GM21447 (cell line): Measurements from ENCODE around the gene DOLPP1.
"Not testable (repeated sequence)": the region's sequence is repeated elsewhere in the genome, so short reads cannot be mapped to it uniquely, and the experiment has no call there.

Experiments used
- ATAC-seq: cut with Tn5 transposase; IDR thresholded peaks from one replicate; pipeline ENCODE4 v1.9.1; 2021; ENCODE audit not compliant: unreplicated experiment

The DOLPP1 gene

GRCh38 chr9:129109952-129110739 lies 29.2 kb downstream of the DOLPP1 start:
- no peak for ATAC-seq

DNA sequence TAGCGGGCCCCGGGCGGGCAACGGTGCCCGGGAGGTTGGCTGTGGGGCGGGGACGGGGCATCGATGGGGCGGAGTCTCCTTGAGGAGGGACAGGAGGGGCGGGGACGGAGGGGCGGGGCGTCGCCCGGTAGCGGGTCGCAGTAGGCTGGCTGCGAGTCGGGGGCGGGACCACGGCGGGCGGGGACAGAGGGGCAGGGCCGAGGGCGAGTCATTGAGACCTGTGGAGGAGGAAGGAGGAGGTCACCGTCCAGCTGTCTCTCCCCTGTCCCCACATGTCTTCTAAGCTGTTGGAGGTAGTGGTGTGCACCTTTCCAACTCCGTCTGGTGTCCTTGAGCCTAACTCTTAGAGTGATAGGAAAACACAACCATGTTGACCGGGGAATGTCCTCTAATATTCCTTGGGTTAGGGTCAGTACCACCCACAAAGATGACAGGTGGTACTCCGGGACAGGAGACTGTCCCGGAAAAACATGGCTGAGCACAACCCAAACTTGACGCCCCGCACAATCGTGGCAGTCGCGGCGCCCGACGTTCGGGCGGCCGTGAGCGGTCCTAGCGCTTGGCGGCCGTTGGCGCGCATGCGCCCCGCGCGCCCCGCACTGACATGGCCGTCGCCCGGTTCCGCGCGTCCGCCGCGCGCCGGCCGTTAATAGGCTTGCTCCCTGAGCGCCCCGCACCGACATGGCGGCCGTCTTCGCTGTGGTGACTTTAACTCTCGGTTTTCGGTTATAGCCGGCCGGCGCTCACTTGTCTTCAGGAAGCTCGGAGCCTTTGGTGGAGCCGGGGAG lies 30.0 kb downstream of the DOLPP1 start, which contains the start of the genes CRAT and PTPA:
TSS of gene CRAT (minus strand) at position 54 of the 788 bp plus-strand sequence. CDS start 284 bp downstream, outside the sequence.
TSS of gene PTPA (plus strand) at position 676 of the 788 bp plus-strand sequence. CDS start 186 bp downstream, outside the sequence.
- peak; percentile 81 for ATAC-seq

DNA sequence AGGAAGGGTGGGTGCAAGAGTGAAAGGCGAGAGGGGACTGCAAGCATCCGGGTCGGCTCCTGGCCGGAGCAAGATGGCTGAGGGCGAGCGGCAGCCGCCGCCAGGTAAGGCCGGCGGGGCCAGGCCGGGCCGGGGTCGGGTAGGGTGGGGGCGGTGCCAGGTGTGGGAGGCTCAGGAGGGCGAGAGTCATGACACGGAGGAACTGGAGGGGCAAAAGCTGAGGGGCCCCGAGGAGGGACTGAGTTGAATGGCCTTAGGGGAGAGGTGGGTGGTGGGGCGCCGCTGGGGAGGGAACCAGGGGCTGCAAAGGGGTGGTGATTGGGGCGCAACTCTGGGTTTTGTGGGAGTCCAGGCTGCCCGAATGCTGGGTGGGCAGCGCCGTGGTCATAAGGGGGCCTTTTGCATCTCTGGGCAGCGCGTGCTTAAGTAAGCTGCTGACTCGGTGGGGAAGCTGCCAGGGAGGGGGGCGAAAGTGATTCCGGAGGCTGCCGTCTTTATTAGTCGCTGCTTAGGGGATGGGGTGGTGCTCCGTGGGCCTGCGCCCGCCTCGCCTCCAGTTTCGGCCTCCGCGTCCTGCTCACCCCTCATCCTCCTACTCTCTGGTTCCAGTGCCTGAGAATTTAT lies 30.7 kb downstream of the DOLPP1 start:
- no peak for ATAC-seq

GRCh38 chr9:129112526-129112925 lies 31.6 kb downstream of the DOLPP1 start:
- not testable (repeated sequence) for ATAC-seq

DNA sequence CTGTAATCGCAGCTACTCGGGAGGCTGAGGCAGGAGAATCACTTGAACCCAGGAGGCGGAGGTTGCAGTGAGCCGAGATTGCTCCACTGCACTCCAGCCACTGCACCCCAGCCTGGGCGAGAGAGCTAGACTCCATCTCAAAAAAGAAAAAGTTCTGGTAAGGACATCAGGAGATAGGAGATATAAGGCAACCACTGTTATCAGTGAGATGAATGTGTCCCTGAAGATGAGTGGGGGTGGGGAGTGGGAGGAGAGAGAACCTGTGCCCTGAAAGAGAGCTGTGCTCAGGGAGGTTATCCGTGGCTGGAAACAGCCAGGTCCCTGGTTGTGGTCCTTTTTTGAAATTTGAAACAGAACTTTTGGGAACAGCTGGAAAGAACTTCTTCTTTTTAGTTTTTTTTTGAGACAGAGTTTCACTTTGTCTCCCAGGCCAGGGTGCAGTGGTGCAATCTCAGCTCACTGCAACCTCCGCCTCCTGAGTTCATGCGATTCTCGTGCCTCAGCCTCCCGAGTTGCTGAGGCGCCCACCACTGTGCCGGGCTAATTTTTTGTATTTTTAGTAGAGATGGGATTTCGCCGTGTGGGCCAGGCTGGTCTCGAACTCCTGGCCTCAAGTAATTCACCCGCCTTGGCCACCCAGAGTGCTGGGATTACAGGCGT lies 32.9 kb downstream of the DOLPP1 start:
- no peak for ATAC-seq

DNA sequence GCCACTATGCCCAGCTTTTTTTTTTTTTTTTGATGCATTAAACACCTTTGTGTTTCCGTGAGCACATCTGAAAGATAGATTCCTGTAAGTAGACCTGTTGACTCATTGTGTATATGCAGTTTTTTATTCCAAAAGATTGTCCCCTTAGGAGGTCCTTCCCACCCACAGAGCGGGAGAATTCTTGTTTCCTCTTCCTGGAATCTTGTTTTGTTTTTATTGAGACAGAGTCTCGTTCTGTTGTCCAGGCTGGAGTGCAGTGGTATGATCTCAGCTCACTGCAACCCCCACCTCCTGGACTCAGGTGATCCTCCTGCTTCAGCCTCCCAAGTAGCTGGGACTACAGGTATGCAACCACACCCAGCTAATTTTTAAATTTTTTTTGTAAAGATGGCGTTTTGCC lies 37.9 kb downstream of the DOLPP1 start:
- no peak for ATAC-seq

DNA sequence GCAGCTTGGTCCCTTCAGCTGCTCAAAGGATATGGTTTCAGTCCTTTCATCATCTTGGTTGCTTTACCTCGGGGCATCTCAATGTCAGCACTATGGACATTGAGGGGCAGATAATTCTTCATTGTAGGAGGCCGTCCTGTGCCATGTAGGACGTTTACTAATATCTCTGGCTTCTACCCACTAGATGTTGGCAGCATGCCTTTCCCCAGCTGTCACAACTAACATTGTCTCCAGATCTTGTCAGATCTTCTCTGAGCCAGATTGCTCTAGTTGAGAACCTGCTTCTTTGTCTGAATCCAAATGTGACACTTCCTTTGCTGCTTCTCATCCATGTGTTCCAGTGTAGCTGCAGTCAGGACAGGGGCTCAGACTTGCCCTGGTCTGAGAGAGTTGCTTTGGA lies 40.6 kb downstream of the DOLPP1 start:
- ATAC-seq: no peak

- no peak for ATAC-seq
These were observed 41.2 kb downstream of the DOLPP1 start for GRCh38 chr9:129122133-129122532.

DNA sequence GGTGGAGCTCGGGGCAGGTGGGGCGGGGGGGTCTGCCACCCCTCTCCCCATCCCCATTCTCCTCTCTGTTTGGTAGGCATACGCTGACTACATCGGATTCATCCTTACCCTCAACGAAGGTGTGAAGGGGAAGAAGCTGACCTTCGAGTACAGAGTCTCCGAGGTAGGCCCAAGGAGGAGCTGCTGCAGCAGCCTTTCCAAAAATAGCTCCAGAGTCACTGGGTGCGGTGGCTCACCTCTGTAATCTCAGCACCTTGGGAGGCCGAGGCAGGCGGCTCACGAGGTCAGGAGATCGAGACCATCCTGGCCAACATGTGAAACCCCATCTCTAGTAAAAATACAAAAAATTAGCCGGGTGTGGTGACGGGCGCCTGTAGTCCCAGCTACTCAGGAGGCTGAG lies 42.1 kb downstream of the DOLPP1 start:
- ATAC-seq: not testable (repeated sequence)

GRCh38 chr9:129124506-129125069 lies 43.7 kb downstream of the DOLPP1 start:
- ATAC-seq: no peak

DNA sequence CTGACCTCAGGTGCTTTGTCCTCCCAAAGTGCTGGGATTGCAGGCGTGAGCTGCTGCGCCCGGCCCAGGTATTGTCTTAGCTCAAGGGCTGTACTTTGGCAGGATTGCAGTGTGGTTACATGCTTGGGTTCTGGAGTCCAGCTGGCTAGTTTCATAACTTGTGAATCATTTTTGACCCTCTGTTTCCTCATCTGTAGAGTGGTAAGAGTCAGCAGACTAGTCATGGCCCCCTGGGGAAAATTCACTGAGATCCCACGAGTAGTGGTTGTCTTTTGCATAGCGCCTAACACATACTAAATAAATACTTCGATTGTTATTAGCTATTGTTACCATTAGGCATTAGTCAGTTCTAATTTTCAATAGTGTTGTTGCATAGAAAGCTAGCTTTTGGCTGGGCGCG lies 44.6 kb downstream of the DOLPP1 start:
- no peak for ATAC-seq

DNA sequence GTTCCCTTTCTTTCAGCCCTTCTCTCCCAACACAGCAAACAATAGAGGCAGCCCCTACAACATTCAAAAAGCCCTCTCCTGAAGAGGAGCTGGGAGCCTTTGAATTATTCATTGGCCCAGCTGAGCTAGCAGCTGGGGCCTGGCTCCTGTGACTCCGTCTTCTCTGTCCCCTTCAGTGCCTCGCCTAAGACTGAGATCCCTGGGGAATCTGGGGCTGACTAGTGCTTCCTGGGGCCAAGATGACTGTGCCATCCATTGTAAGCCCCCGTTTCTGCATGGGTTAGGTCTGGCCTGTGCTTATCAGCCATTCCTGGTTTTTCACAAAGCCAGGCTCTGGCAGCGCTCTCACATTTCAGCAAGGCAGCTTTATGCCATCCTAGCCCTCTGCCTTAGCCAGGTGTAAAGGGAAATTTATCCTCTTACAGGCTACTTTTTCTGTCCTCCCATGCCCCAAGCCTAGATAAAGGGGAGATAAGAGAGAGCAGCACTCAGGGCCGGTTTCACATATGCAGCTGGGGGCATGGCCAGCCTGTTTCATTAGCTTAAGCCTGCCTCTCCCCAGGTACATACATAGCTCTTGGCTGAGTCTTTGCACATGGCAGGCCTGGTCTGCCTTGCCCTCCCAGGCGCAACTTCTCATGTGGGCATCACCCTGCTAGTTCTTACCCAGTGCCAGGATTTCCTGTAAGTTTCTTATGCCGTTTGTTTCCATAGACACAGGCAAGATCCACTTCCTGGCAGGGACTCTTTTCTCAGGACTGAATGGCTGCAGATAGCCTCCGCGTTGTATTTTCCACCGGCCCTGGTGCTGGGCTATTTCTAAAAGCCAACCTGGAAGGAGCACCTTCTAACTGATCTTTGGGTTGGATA lies 46.1 kb downstream of the DOLPP1 start:
- no peak for ATAC-seq

DNA sequence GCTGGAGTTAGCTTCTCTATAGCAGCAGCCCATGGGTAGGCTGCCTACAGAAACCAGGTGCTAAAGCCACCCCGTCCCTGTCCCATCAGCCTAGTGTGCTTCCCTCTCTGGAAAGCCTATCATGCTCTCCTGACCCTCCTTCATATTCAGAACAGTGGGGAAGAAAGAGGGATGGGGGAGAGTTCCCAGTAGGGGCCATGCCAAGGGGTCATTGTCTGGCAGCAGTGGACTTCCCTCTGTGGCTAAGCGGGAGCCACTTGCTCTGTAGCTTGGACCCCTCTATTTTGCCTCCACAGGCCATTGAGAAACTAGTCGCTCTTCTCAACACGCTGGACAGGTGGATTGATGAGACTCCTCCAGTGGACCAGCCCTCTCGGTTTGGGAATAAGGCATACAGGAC lies 47.8 kb downstream of the DOLPP1 start:
- ATAC-seq: no peak

- not testable (repeated sequence) for ATAC-seq
These were observed 49.4 kb downstream of the DOLPP1 start for GRCh38 chr9:129130271-129130670.

DNA sequence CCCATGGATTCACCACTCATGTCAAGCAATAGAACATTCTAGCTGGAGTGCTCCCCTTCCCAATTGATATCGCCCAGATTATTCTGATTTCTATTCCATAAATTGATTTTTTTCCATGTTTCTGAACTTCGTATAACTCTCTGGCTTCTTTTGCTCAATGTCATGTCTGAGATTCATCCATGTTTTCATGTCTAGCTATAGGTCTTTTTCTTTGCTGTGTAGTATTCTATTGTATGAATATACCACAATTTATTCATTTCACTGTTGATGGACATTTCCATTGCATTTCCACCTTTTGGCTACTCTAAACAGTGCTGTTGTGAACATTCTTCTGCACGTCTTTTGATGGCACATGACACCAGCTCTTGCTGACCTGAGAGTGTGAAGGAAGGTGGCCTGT lies 49.9 kb downstream of the DOLPP1 start:
- no peak for ATAC-seq

GRCh38 chr9:129131300-129132145 lies 50.6 kb downstream of the DOLPP1 start:
- ATAC-seq: no peak

GRCh38 chr9:129133082-129133481 lies 52.2 kb downstream of the DOLPP1 start:
- ATAC-seq: no peak

- no peak for ATAC-seq
These were observed 54.6 kb downstream of the DOLPP1 start for GRCh38 chr9:129135476-129135875.
